Measurements from ENCODE around the gene CHRNB4.
"Not testable (repeated sequence)": the region's sequence is repeated elsewhere in the genome, so short reads cannot be mapped to it uniquely, and the experiment has no call there.

CHRNB4 gene

DNA sequence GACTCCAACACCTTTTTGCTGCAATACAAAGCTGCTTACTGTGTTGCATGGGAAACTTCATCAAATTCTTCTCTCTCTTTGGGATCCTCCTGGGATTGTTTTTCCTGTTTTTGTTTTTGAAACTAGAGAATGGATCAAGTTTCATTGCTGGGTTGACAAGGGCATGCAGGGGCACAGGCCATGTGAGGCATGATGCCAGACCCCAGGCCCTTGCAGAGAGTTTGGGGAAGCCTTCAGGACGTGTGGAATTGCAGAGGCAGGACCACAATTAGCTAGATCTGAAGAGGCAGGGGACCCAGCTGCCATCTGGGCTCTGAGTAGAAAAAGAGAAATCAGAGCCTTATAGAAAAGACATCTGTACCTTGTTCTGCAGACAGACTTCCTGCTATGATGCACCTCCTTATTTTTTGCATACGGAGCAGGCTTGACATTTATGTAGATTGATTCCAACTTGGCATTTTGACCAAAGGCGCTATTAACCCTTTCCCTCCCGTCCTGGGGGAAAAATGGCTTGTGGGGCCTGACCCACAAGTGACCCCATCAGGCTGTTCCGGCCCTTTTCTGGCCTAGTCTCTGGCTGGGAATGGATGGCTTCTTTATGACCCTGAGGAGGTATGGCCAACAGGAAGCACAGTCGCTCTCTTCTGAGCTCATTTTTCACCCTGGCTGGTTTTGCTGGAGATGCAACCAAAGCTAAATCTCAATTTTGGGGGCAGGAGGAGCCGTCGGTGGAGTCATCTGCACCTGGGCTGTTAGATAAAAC, 44.3 kb upstream of the CHRNB4 start:
- H4K8ac ChIP-seq (ENCODE audit: low read length) = no peak overlapping the region
- no peak overlapping the region for H3K4ac ChIP-seq (ENCODE audit: low read depth in 1 of 2, low read length in 2 of 2)
- no peak overlapping the region for H3K4me2 ChIP-seq (ENCODE audit: low read length, poor library complexity, severe bottlenecking)
- no peak overlapping the region for H2AK5ac ChIP-seq (ENCODE audit: low read length, severe bottlenecking)
- DNase-seq = no peak
- no peaks in the 10 kb centered on the region for H3K36me3 ChIP-seq (ENCODE audit: control insufficient read depth in 1 of 2, insufficient read depth in 2 of 2, low read depth in 1 of 2, low read length in 2 of 2)
- H3K23ac ChIP-seq (ENCODE audit: low read length in 2 of 2) = no peak overlapping the region
- no peak overlapping the region for H3K4me3 ChIP-seq (ENCODE audit: insufficient read depth in 1 of 2, low read depth in 1 of 2, low read length in 2 of 2)
- peaks cover 19 to 45% of the 10 kb centered on the region in 2 experiments for H3K27me3 ChIP-seq (ENCODE audit: control insufficient read depth in 1 of 2, insufficient read depth in 1 of 2, low read length in 2 of 2)
- H2BK15ac ChIP-seq (ENCODE audit: low read depth, poor library complexity, severe bottlenecking) = no peak overlapping the region
- no peak overlapping the region for H2BK120ac ChIP-seq (ENCODE audit: low read depth, low read length)
- H2AFZ ChIP-seq (ENCODE audit: low read depth, low read length) = no peak overlapping the region
- no peak overlapping the region for H2BK12ac ChIP-seq (ENCODE audit: low read length in 2 of 2)
- no peak overlapping the region for H3K27ac ChIP-seq (ENCODE audit: low read length, poor library complexity, severe bottlenecking)
- no peak overlapping the region for H3K9ac ChIP-seq (ENCODE audit: low read length)
- 9% methylated on average over 8 of the region's 8 CpGs for WGBS
- H3K18ac ChIP-seq (ENCODE audit: low read depth in 1 of 2, low read length in 2 of 2) = no peak overlapping the region
- no peaks in the 10 kb centered on the region for H3K9me3 ChIP-seq (ENCODE audit: control insufficient read depth, low read length)
- no peaks in the 10 kb centered on the region for H3K4me1 ChIP-seq (ENCODE audit: control insufficient read depth, insufficient read depth, low read depth, low read length)
- H4K91ac ChIP-seq (ENCODE audit: low read length) = no peak overlapping the region
- no peak overlapping the region for H2BK5ac ChIP-seq (ENCODE audit: low read depth, low read length, poor library complexity, severe bottlenecking)
- H3K79me1 ChIP-seq (replicated peaks; ENCODE audit: low read length, poor library complexity, severe bottlenecking) = no peaks in the 10 kb centered on the region
- no peak overlapping the region for H3K14ac ChIP-seq (ENCODE audit: low read length in 2 of 2)

DNA sequence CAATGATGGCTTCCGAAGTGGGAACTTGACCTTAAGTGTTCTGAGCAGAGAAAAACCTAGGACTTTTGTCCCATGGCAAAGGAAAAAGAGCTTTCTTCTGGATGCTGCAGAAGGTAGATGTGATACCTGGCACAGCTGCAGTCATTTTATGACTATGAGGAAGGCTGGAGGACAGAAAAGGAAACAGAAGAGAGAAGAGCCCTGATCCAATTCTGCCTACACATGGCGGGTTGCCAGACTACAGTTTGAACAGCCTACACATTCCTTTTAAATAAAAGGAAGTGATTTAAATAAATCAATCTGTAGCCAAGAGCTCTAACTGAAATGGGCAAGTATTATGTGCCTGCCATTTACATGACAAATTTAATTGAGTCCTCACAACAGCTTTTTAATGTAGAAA, 43.6 kb upstream of the CHRNB4 start:
- Histone ChIP-seq H2AK5ac (ENCODE audit: low read length, severe bottlenecking) (no peak overlapping the region), H2BK5ac (ENCODE audit: low read depth, low read length, poor library complexity, severe bottlenecking) (no peak overlapping the region), H3K79me1 (replicated peaks; ENCODE audit: low read length, poor library complexity, severe bottlenecking) (no peaks in the 10 kb centered on the region), H3K18ac (ENCODE audit: low read depth in 1 of 2, low read length in 2 of 2) (no peak overlapping the region), H2AFZ (ENCODE audit: low read depth, low read length) (no peak overlapping the region), H2BK120ac (ENCODE audit: low read depth, low read length) (no peak overlapping the region), H3K4ac (ENCODE audit: low read depth in 1 of 2, low read length in 2 of 2) (no peak overlapping the region), H4K8ac (ENCODE audit: low read length) (no peak overlapping the region), H2BK15ac (ENCODE audit: low read depth, poor library complexity, severe bottlenecking) (no peak overlapping the region), H3K9ac (ENCODE audit: low read length) (no peak overlapping the region), H3K27ac (ENCODE audit: low read length, poor library complexity, severe bottlenecking) (no peak overlapping the region), H3K9me3 (ENCODE audit: control insufficient read depth, low read length) (no peaks in the 10 kb centered on the region), H3K4me2 (ENCODE audit: low read length, poor library complexity, severe bottlenecking) (no peak overlapping the region), H3K27me3 (ENCODE audit: control insufficient read depth in 1 of 2, insufficient read depth in 1 of 2, low read length in 2 of 2) (peaks cover 23 to 42% of the 10 kb centered on the region in 2 experiments), H4K91ac (ENCODE audit: low read length) (no peak overlapping the region), H3K14ac (ENCODE audit: low read length in 2 of 2) (no peak overlapping the region), H2BK12ac (ENCODE audit: low read length in 2 of 2) (no peak overlapping the region), H3K23ac (ENCODE audit: low read length in 2 of 2) (no peak overlapping the region), H3K4me3 (ENCODE audit: insufficient read depth in 1 of 2, low read depth in 1 of 2, low read length in 2 of 2) (no peak overlapping the region), H3K4me1 (ENCODE audit: control insufficient read depth, insufficient read depth, low read depth, low read length) (no peaks in the 10 kb centered on the region), H3K36me3 (ENCODE audit: control insufficient read depth in 1 of 2, insufficient read depth in 2 of 2, low read depth in 1 of 2, low read length in 2 of 2) (no peaks in the 10 kb centered on the region)
- 96% methylated on average over 1 of the region's 2 CpGs for WGBS
- no peak for DNase-seq

- not testable (repeated sequence) for H4K8ac ChIP-seq (ENCODE audit: low read length); H2BK5ac ChIP-seq (ENCODE audit: low read depth, low read length, poor library complexity, severe bottlenecking); H3K14ac ChIP-seq (ENCODE audit: low read length in 2 of 2); H2BK12ac ChIP-seq (ENCODE audit: low read length in 2 of 2); H3K27ac ChIP-seq (ENCODE audit: low read length, poor library complexity, severe bottlenecking); H3K9me3 ChIP-seq (ENCODE audit: control insufficient read depth, low read length); H2AK5ac ChIP-seq (ENCODE audit: low read length, severe bottlenecking); H3K4me1 ChIP-seq (ENCODE audit: control insufficient read depth, insufficient read depth, low read depth, low read length); H3K36me3 ChIP-seq (ENCODE audit: control insufficient read depth in 1 of 2, insufficient read depth in 2 of 2, low read depth in 1 of 2, low read length in 2 of 2); H4K91ac ChIP-seq (ENCODE audit: low read length); H3K18ac ChIP-seq (ENCODE audit: low read depth in 1 of 2, low read length in 2 of 2); H2BK15ac ChIP-seq (ENCODE audit: low read depth, poor library complexity, severe bottlenecking); DNase-seq; H2BK120ac ChIP-seq (ENCODE audit: low read depth, low read length); H3K4ac ChIP-seq (ENCODE audit: low read depth in 1 of 2, low read length in 2 of 2); H3K4me3 ChIP-seq (ENCODE audit: insufficient read depth in 1 of 2, low read depth in 1 of 2, low read length in 2 of 2); H3K9ac ChIP-seq (ENCODE audit: low read length); H2AFZ ChIP-seq (ENCODE audit: low read depth, low read length); H3K4me2 ChIP-seq (ENCODE audit: low read length, poor library complexity, severe bottlenecking); H3K79me1 ChIP-seq (replicated peaks; ENCODE audit: low read length, poor library complexity, severe bottlenecking); H3K23ac ChIP-seq (ENCODE audit: low read length in 2 of 2)
- 90% methylated on average over 5 of the region's 8 CpGs for WGBS
- H3K27me3 ChIP-seq (ENCODE audit: control insufficient read depth in 1 of 2, insufficient read depth in 1 of 2, low read length in 2 of 2) = peaks cover 23 to 42% of the 10 kb centered on the region in 2 experiments
Observed at GRCh38 chr15:78683599-78683998, 42.6 kb upstream of the CHRNB4 start.

DNA sequence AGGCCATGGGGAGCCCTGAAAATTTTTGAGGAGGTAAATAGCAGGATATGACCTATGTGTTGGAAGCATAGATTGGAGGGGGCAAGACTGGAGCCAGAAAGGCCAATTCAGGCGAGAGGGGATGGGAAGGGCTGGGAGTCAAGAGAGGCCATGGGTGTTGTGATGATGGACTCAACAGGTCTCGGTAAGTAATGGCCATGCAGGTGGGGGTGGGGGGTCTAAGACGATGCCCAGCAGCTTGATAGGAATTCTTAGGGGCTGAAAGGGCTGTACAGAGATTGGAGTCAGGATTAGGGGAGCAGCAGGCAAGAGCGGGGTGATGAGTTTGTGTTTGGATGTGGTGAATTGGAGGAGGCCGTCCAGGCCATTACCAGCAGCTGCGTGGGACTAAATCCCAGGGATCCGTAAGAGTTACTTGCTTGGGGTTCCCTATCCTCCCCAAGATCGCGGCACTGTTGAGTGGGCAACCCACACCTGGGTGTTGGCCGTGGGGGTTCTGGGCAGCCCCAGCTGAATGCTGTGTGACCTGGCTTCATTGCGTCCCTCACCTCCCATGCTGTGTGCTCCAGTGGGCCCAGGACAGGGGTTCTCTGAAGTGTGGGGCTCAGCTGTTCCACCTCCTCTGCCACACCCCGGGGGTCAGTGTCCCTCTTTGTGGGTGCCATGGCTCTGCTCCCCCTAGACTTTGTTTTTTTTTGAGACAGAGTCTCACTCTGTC, 41.8 kb upstream of the CHRNB4 start:
- H3K18ac ChIP-seq (ENCODE audit: low read depth in 1 of 2, low read length in 2 of 2) = no peak overlapping the region
- H2BK12ac ChIP-seq (ENCODE audit: low read length in 2 of 2) = no peak overlapping the region
- H3K4me2 ChIP-seq (ENCODE audit: low read length, poor library complexity, severe bottlenecking) = no peak overlapping the region
- no peak overlapping the region for H3K9ac ChIP-seq (ENCODE audit: low read length)
- H2AK5ac ChIP-seq (ENCODE audit: low read length, severe bottlenecking) = no peak overlapping the region
- 90% methylated on average over 12 of the region's 12 CpGs for WGBS
- H4K91ac ChIP-seq (ENCODE audit: low read length) = no peak overlapping the region
- H3K23ac ChIP-seq (ENCODE audit: low read length in 2 of 2) = no peak overlapping the region
- no peak overlapping the region for H3K4me3 ChIP-seq (ENCODE audit: insufficient read depth in 1 of 2, low read depth in 1 of 2, low read length in 2 of 2)
- H2AFZ ChIP-seq (ENCODE audit: low read depth, low read length) = no peak overlapping the region
- H3K4me1 ChIP-seq (ENCODE audit: control insufficient read depth, insufficient read depth, low read depth, low read length) = no peaks in the 10 kb centered on the region
- H3K9me3 ChIP-seq (ENCODE audit: control insufficient read depth, low read length) = no peaks in the 10 kb centered on the region
- no peaks in the 10 kb centered on the region for H3K36me3 ChIP-seq (ENCODE audit: control insufficient read depth in 1 of 2, insufficient read depth in 2 of 2, low read depth in 1 of 2, low read length in 2 of 2)
- no peak overlapping the region for H2BK5ac ChIP-seq (ENCODE audit: low read depth, low read length, poor library complexity, severe bottlenecking)
- H3K4ac ChIP-seq (ENCODE audit: low read depth in 1 of 2, low read length in 2 of 2) = no peak overlapping the region
- no peak overlapping the region for H3K27ac ChIP-seq (ENCODE audit: low read length, poor library complexity, severe bottlenecking)
- H3K27me3 ChIP-seq (ENCODE audit: control insufficient read depth in 1 of 2, insufficient read depth in 1 of 2, low read length in 2 of 2) = peaks cover 23 to 42% of the 10 kb centered on the region in 2 experiments
- H3K79me1 ChIP-seq (replicated peaks; ENCODE audit: low read length, poor library complexity, severe bottlenecking) = no peaks in the 10 kb centered on the region
- H2BK15ac ChIP-seq (ENCODE audit: low read depth, poor library complexity, severe bottlenecking) = no peak overlapping the region
- DNase-seq = no peak
- no peak overlapping the region for H3K14ac ChIP-seq (ENCODE audit: low read length in 2 of 2)
- no peak overlapping the region for H4K8ac ChIP-seq (ENCODE audit: low read length)
- H2BK120ac ChIP-seq (ENCODE audit: low read depth, low read length) = no peak overlapping the region

All from mesenchymal stem cell (in vitro differentiated cells and primary cell).